ENCODE results near the gene TMEM167B. TPM values are rescaled to one million over a fixed set of nuclear protein-coding genes. Genes with fewer than 3 reads are reported as not detected.

TMEM167B gene
- polyA plus RNA-seq, 1 of the 3 experiments (the other 2 are of a cell fraction), result 12.7 TPM

DNA sequence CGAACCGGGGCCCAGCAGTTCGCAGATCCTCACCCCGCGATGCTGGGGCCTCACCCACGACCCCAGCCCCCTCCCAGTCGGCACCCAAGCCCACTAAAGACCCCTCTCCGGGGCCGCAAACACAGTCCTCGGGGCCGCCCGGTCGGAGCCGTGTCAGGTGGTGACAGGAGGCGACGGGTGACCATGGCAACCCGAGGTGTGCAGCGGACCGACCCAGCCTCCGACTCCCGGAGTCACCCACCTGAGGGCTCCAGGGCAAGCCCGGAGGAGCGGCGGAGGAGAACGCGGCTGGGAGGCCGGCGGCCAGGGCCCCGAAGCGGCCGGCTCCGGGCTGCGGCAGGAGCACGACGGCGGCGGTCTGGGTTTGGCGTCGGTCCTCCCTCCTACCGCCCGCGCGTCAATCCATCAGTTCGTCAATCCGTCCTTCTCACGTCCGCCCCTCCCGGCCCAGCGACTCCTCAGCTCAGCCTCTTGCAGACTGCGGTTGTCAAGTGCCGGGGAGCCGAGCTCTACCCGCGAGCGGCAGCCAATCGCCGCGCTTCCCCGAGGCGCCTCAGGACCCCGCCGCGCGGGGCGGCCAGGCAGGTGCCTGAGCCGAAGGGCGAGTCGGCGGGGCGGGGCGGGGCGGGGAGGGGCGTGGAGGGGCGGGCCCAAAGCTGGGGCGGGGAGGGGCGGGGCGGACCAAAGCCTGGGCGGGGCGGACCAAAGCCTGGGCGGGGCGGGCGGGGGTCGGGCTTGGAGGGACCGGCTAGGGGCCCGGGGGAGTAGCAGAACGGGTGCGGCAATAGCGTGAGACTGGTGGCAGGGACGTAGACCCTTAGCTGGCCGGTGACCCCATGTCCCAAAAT, 48.7 kb upstream of the TMEM167B start, which contains the start of gene WDR47 (continued):
- TF ChIP-seq, protein P1, sequence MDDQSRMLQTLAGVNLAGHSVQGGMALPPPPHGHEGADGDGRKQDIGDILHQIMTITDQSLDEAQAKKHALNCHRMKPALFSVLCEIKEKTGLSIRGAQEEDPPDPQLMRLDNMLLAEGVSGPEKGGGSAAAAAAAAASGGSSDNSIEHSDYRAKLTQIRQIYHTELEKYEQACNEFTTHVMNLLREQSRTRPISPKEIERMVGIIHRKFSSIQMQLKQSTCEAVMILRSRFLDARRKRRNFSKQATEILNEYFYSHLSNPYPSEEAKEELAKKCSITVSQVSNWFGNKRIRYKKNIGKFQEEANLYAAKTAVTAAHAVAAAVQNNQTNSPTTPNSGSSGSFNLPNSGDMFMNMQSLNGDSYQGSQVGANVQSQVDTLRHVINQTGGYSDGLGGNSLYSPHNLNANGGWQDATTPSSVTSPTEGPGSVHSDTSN (IDR thresholded peaks at IDR 0.05), result peak; percentile 88
- TF ChIP-seq, protein P2, sequence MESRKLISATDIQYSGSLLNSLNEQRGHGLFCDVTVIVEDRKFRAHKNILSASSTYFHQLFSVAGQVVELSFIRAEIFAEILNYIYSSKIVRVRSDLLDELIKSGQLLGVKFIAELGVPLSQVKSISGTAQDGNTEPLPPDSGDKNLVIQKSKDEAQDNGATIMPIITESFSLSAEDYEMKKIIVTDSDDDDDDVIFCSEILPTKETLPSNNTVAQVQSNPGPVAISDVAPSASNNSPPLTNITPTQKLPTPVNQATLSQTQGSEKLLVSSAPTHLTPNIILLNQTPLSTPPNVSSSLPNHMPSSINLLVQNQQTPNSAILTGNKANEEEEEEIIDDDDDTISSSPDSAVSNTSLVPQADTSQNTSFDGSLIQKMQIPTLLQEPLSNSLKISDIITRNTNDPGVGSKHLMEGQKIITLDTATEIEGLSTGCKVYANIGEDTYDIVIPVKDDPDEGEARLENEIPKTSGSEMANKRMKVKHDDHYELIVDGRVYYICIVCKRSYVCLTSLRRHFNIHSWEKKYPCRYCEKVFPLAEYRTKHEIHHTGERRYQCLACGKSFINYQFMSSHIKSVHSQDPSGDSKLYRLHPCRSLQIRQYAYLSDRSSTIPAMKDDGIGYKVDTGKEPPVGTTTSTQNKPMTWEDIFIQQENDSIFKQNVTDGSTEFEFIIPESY (IDR thresholded peaks at IDR 0.05; ENCODE audit: borderline replicate concordance, low read depth), result no peak
- peak; percentile 97 for TF ChIP-seq TAF1 (IDR thresholded peaks at IDR 0.05; ENCODE audit: borderline replicate concordance, low read depth, low read length)
- TF ChIP-seq, protein P3, sequence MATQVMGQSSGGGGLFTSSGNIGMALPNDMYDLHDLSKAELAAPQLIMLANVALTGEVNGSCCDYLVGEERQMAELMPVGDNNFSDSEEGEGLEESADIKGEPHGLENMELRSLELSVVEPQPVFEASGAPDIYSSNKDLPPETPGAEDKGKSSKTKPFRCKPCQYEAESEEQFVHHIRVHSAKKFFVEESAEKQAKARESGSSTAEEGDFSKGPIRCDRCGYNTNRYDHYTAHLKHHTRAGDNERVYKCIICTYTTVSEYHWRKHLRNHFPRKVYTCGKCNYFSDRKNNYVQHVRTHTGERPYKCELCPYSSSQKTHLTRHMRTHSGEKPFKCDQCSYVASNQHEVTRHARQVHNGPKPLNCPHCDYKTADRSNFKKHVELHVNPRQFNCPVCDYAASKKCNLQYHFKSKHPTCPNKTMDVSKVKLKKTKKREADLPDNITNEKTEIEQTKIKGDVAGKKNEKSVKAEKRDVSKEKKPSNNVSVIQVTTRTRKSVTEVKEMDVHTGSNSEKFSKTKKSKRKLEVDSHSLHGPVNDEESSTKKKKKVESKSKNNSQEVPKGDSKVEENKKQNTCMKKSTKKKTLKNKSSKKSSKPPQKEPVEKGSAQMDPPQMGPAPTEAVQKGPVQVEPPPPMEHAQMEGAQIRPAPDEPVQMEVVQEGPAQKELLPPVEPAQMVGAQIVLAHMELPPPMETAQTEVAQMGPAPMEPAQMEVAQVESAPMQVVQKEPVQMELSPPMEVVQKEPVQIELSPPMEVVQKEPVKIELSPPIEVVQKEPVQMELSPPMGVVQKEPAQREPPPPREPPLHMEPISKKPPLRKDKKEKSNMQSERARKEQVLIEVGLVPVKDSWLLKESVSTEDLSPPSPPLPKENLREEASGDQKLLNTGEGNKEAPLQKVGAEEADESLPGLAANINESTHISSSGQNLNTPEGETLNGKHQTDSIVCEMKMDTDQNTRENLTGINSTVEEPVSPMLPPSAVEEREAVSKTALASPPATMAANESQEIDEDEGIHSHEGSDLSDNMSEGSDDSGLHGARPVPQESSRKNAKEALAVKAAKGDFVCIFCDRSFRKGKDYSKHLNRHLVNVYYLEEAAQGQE (IDR thresholded peaks at IDR 0.05; ENCODE audit: low read depth, low read length), result peak; percentile 63; the same call in 1 of the 2 replicates
- TF ChIP-seq, protein P4, sequence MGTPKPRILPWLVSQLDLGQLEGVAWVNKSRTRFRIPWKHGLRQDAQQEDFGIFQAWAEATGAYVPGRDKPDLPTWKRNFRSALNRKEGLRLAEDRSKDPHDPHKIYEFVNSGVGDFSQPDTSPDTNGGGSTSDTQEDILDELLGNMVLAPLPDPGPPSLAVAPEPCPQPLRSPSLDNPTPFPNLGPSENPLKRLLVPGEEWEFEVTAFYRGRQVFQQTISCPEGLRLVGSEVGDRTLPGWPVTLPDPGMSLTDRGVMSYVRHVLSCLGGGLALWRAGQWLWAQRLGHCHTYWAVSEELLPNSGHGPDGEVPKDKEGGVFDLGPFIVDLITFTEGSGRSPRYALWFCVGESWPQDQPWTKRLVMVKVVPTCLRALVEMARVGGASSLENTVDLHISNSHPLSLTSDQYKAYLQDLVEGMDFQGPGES (IDR thresholded peaks at IDR 0.05; ENCODE audit: low read depth, low read length), result no peak
- TF ChIP-seq NFIC (IDR thresholded peaks at IDR 0.05; ENCODE audit: borderline replicate concordance), result no peak
- no peak for TF ChIP-seq RFX5 (IDR thresholded peaks at IDR 0.05; ENCODE audit: low read length)
- no peak for TF ChIP-seq RCOR1 (IDR thresholded peaks at IDR 0.05; ENCODE audit: low read length)

DNA sequence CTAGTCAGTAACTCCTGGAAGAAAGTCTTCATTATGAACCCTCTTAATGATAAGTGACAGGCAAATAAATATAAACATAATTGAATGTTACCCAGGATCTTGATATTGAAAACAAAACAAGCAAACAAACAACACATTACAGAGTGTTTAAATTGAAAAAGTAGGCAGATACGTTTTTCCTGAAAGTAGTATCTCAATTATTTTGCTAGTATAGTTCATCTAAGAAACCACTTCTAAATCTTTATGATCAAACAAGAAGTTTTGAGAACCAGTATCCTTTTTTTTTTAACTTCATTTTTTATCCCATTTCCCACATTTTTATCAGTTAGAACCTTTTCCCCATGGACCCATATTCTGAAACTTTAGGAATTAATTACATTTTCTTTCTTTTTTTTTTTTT, 45.0 kb upstream of the TMEM167B start:
- peaks cover 12% of the 10 kb centered on the region for H3K79me2 ChIP-seq (ENCODE audit: insufficient read depth)
- DNase-seq, result no peak
- no peaks in the 10 kb centered on the region; a peak in 1 of 4 replicates for H3K4me1 ChIP-seq (ENCODE audit: control insufficient read depth in 1 of 2, insufficient read depth in 2 of 2, low read depth in 1 of 2, low read length in 1 of 2)
- no peak overlapping the region for H3K9ac ChIP-seq
- WGBS (ENCODE audit: low lambda C conversion rate), result 24% methylated on average over 1 of the region's 1 CpG
- TF ChIP-seq TCF12 (IDR thresholded peaks at IDR 0.05), result no peak
- H4K20me1 ChIP-seq (ENCODE audit: insufficient read depth), result no peaks in the 10 kb centered on the region
- ChIA-PET CTCF (interaction anchor here (1.4 kb wide), 1 partner anchor 31 kb away, joined by 3 read pairs; no protein-coding TSS in a partner anchor), POLR2A (no interaction called here)
- H3F3A ChIP-seq (replicated peaks; ENCODE audit: insufficient read depth), result peaks cover 3% of the 10 kb centered on the region
- H3K9me2 ChIP-seq, result no peaks in the 10 kb centered on the region
- no peak overlapping the region for H2AFZ ChIP-seq (ENCODE audit: low read depth)
- H3K27me3 ChIP-seq (ENCODE audit: insufficient read depth), result no peaks in the 10 kb centered on the region
- no peaks in the 10 kb centered on the region for H3K36me3 ChIP-seq (replicated peaks in 1 of 2; ENCODE audit: control insufficient read depth in 1 of 2, insufficient read depth in 2 of 2, low read length in 1 of 2)
- H3K4me3 ChIP-seq (ENCODE audit: low read depth in 2 of 2, low read length in 1 of 2), result no peak overlapping the region
- H3K27ac ChIP-seq (ENCODE audit: low read depth in 2 of 2, low read length in 1 of 2), result no peak overlapping the region
- no peaks in the 10 kb centered on the region for H3K9me3 ChIP-seq
- H3K4me2 ChIP-seq, result no peak overlapping the region

Measured in SK-N-SH (cell line).